Suprapubic skin (tissue), 4 donors: ENCODE data around the gene SOCS3. TPM values are rescaled to one million over a fixed set of nuclear protein-coding genes. Genes with fewer than 3 reads are reported as not detected.

Source experiments
- DNase-seq, 2 donors: peaks; one replicate each; pipeline ENCODE4 v3.0.0-alpha.2; 2019; ENCODE audit warnings: low spot score in 2 of 2
- H3K27ac ChIP-seq: fragments of 200-600 bp; sonication (generic); one replicate; pipeline ENCODE4 v1.5.1; 2019
- H3K27me3 ChIP-seq: fragments of 200-600 bp; sonication (generic); one replicate; pipeline ENCODE4 v1.5.1; 2019
- H3K36me3 ChIP-seq: fragments of 200-600 bp; sonication (generic); one replicate; pipeline ENCODE4 v1.5.1; 2019
- H3K4me1 ChIP-seq: fragments of 200-600 bp; sonication (generic); one replicate; pipeline ENCODE4 v1.5.1; 2019
- H3K4me3 ChIP-seq: fragments of 200-600 bp; sonication (generic); one replicate; pipeline ENCODE4 v1.5.1; 2019; ENCODE audit warnings: mild to moderate bottlenecking
- H3K9me3 ChIP-seq: fragments of 200-600 bp; sonication (generic); one replicate; pipeline ENCODE4 v1.5.1; 2019
- CTCF ChIP-seq, 2 donors: fragments of 200-600 bp in 1 of 2; fragments of 450-650 bp in 1 of 2; sonication (generic) in 1 of 2; IDR thresholded peaks; one replicate each; pipeline ENCODE4 v1.5.1; 2016 to 2019; ENCODE audit warnings: antibody characterized with exemption in 2 of 2, mild to moderate bottlenecking in 1 of 2, moderate library complexity in 1 of 2
- EP300 ChIP-seq: sonication (generic); formaldehyde crosslinking; IDR thresholded peaks from one replicate; pipeline ENCODE4 v1.6.1; 2017; ENCODE audit warnings: antibody characterized with exemption
- POLR2A ChIP-seq, 2 donors: fragments of 450-650 bp; IDR thresholded peaks; one replicate each; pipeline ENCODE4 v1.6.1; 2017; ENCODE audit warnings: antibody characterized with exemption in 2 of 2, mild to moderate bottlenecking in 2 of 2, moderate library complexity in 2 of 2
- POLR2AphosphoS5 ChIP-seq, 3 donors: sonication (generic); formaldehyde crosslinking; IDR thresholded peaks; one replicate each; pipeline ENCODE4 v1.6.1; 2017; ENCODE audit warnings: antibody characterized with exemption in 3 of 3
- WGBS: methylation state at CpG from one replicate; pipeline ENCODE4 v1.1.5; 2018; 5-methylcytosine and 5-hydroxymethylcytosine counted together
- total RNA-seq, 4 donors: library from RNA; depleted of rRNA; stranded (reverse); fragments of >200 nt; gene quantifications; one replicate each; pipeline ENCODE4 v1.1.0, GENCODE V29; 2016

SOCS3 gene
- total RNA-seq, 4 donors from 2014 or later, result 33.2 to 264 (median 60.9) TPM

GRCh38 chr17:78406396-78406795 lies 46.5 kb upstream of the SOCS3 start:
- H3K4me1 ChIP-seq, result peaks cover 35% of the 10 kb centered on the region
- no peak overlapping the region for H3K27ac ChIP-seq
- TF ChIP-seq POLR2A (IDR thresholded peaks at IDR 0.05) (no peak), POLR2AphosphoS5 (IDR thresholded peaks at IDR 0.05) (no peak), CTCF (IDR thresholded peaks at IDR 0.05) (no peak), EP300 (no peak)
- H3K27me3 ChIP-seq, result no peaks in the 10 kb centered on the region
- no peak overlapping the region for H3K4me3 ChIP-seq
- 86% methylated on average over 2 of the region's 6 CpGs for WGBS
- H3K36me3 ChIP-seq, result peaks cover 44% of the 10 kb centered on the region
- no peaks in the 10 kb centered on the region for H3K9me3 ChIP-seq
- DNase-seq, result no peak

- Histone ChIP-seq H3K9me3 (no peaks in the 10 kb centered on the region), H3K27me3 (no peaks in the 10 kb centered on the region), H3K4me3 (no peak overlapping the region), H3K4me1 (peaks cover 25% of the 10 kb centered on the region), H3K36me3 (peaks cover 69% of the 10 kb centered on the region), H3K27ac (no peak overlapping the region)
- no peak for DNase-seq
- whole genome bisulfite sequencing, result 97% methylated on average over 13 of the region's 14 CpGs
- TF ChIP-seq POLR2A (IDR thresholded peaks at IDR 0.05) (no peak), EP300 (no peak), CTCF (IDR thresholded peaks at IDR 0.05) (no peak), POLR2AphosphoS5 (IDR thresholded peaks at IDR 0.05) (no peak)
These were observed 43.9 kb upstream of the SOCS3 start for GRCh38 chr17:78403822-78404221.

- TF ChIP-seq POLR2AphosphoS5 (IDR thresholded peaks at IDR 0.05), result no peak
- no peak for TF ChIP-seq CTCF (IDR thresholded peaks at IDR 0.05)
- no peak for TF ChIP-seq EP300
- no peak for TF ChIP-seq POLR2A (IDR thresholded peaks at IDR 0.05)
- H3K4me1 ChIP-seq, result peaks cover 11% of the 10 kb centered on the region
- no peak for DNase-seq
- no peak overlapping the region for H3K4me3 ChIP-seq
- H3K27ac ChIP-seq, result no peak overlapping the region
- H3K27me3 ChIP-seq, result no peaks in the 10 kb centered on the region
- H3K9me3 ChIP-seq, result no peaks in the 10 kb centered on the region
- H3K36me3 ChIP-seq, result peaks cover 84% of the 10 kb centered on the region
- WGBS, result 55% methylated on average over 5 of the region's 8 CpGs
These were observed 42.0 kb upstream of the SOCS3 start for GRCh38 chr17:78401891-78402290.

DNA sequence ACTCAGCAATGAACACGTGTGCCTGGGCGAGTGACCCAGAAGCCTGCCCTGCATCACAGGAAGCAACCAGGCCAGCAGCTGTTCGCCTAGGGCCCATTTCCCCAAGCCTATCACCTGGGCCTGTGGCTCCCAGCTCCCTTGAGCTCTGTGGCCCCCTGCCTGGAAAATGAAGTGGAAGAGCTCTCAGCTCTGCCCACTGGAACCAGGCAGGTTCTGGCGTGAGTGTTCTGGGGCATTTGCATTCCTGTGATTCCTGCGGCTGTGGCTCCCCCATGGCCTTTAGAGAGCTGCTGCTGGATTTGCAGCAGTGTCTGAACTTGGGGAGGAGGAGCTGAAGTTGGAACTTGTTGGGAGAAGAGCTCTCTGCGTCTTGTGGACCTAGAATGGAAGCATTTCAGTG lies 41.4 kb upstream of the SOCS3 start:
- Histone ChIP-seq H3K36me3 (peaks cover 90% of the 10 kb centered on the region), H3K4me1 (peaks cover 5% of the 10 kb centered on the region), H3K27me3 (no peaks in the 10 kb centered on the region), H3K9me3 (no peaks in the 10 kb centered on the region), H3K4me3 (no peak overlapping the region), H3K27ac (no peak overlapping the region)
- WGBS, result 44% methylated on average over 2 of the region's 6 CpGs
- TF ChIP-seq POLR2AphosphoS5 (IDR thresholded peaks at IDR 0.05) (no peak), EP300 (no peak), CTCF (IDR thresholded peaks at IDR 0.05) (no peak), POLR2A (IDR thresholded peaks at IDR 0.05) (no peak)
- no peak for DNase-seq

GRCh38 chr17:78400581-78401240 lies 40.8 kb upstream of the SOCS3 start:
- H3K27ac ChIP-seq, result no peak overlapping the region
- no peak for DNase-seq

More at GRCh38 chr17:78400581-78401240, 40.8 kb upstream of the SOCS3 start:
- no peak for TF ChIP-seq POLR2A (IDR thresholded peaks at IDR 0.05)
- no peak for TF ChIP-seq CTCF (IDR thresholded peaks at IDR 0.05)
- TF ChIP-seq EP300, result no peak
- TF ChIP-seq POLR2AphosphoS5 (IDR thresholded peaks at IDR 0.05), result no peak
- H3K9me3 ChIP-seq, result no peaks in the 10 kb centered on the region
- no peaks in the 10 kb centered on the region for H3K27me3 ChIP-seq
- peaks cover 4% of the 10 kb centered on the region for H3K4me1 ChIP-seq
- 91% methylated on average over 16 of the region's 17 CpGs for WGBS
- no peak overlapping the region for H3K4me3 ChIP-seq
- H3K36me3 ChIP-seq, result peaks cover 91% of the 10 kb centered on the region
